Breast epithelium (tissue), 4 donors: Measurements from ENCODE around the gene C18orf32. TPM values are rescaled to one million over a fixed set of nuclear protein-coding genes. Genes with fewer than 3 reads are reported as not detected.

Experiments
- DNase-seq, 2 donors: peaks; one replicate each; pipeline ENCODE4 v3.0.0-alpha.2; 2019; ENCODE audit warnings: low spot score in 2 of 2
- H3K27ac ChIP-seq, 2 donors: fragments of 200-600 bp; sonication (generic) in 1 of 2; one replicate each; pipeline ENCODE4 v1.5.1; 2016 to 2019; ENCODE audit warnings: mild to moderate bottlenecking in 1 of 2
- H3K27me3 ChIP-seq, 2 donors: fragments of 200-600 bp; sonication (generic) in 1 of 2; one replicate each; pipeline versions ENCODE4 v1.5.1 to v1.6.0; 2017 to 2019; ENCODE audit warnings: control low read depth in 1 of 2, mild to moderate bottlenecking in 1 of 2
- H3K36me3 ChIP-seq: fragments of 200-600 bp; one replicate; pipeline ENCODE4 v1.5.1; 2019
- H3K4me1 ChIP-seq, 2 donors: fragments of 200-600 bp; sonication (generic); one replicate each; pipeline ENCODE4 v1.5.1; 2016 to 2019; ENCODE audit warnings: control low read depth in 1 of 2
- H3K4me3 ChIP-seq, 3 donors: fragments of 200-600 bp; sonication (generic); 1 replicate in 2 of 3; 2 replicates in 1 of 3; pipeline ENCODE4 v1.5.1; 2016 to 2019; ENCODE audit warnings: mild to moderate bottlenecking in 3 of 3, moderate library complexity in 2 of 3
- H3K9me3 ChIP-seq, 2 donors: fragments of 200-600 bp; sonication (generic) in 1 of 2; one replicate each; pipeline ENCODE4 v1.5.1; 2016 to 2019; ENCODE audit warnings: control low read depth in 1 of 2
- POLR2A ChIP-seq: fragments of 450-650 bp; IDR thresholded peaks from one replicate; pipeline ENCODE4 v1.6.1; 2016; ENCODE audit warnings: antibody characterized with exemption, mild to moderate bottlenecking, moderate library complexity
- POLR2AphosphoS5 ChIP-seq, 3 donors: sonication (generic); formaldehyde crosslinking; IDR thresholded peaks; one replicate each; pipeline ENCODE4 v1.6.1; 2017; ENCODE audit warnings: antibody characterized with exemption in 3 of 3
- intact Hi-C: fragments of 100-400 bp; cut with DNase I; formaldehyde crosslinking; loops from one replicate; pipeline ENCODE4 v1.15.1; 2023; ENCODE audit warnings: low total_unique reads
- total RNA-seq, 3 donors: library from RNA; depleted of rRNA; stranded (reverse); fragments of >200 nt; gene quantifications; one replicate each; pipeline ENCODE4 v1.1.0, GENCODE V29; 2016
- TF ChIP-seq, protein P1 (sequence below), 3 donors: fragments of 450-650 bp; IDR thresholded peaks; one replicate each; pipeline ENCODE4 v1.5.1; 2016 to 2017; ENCODE audit warnings: antibody characterized with exemption in 3 of 3, mild to moderate bottlenecking in 3 of 3, moderate library complexity in 3 of 3

Gene C18orf32
- 10 to 100 TPM; 25.8 to 31.1 (median 28.5) TPM for total RNA-seq

DNA sequence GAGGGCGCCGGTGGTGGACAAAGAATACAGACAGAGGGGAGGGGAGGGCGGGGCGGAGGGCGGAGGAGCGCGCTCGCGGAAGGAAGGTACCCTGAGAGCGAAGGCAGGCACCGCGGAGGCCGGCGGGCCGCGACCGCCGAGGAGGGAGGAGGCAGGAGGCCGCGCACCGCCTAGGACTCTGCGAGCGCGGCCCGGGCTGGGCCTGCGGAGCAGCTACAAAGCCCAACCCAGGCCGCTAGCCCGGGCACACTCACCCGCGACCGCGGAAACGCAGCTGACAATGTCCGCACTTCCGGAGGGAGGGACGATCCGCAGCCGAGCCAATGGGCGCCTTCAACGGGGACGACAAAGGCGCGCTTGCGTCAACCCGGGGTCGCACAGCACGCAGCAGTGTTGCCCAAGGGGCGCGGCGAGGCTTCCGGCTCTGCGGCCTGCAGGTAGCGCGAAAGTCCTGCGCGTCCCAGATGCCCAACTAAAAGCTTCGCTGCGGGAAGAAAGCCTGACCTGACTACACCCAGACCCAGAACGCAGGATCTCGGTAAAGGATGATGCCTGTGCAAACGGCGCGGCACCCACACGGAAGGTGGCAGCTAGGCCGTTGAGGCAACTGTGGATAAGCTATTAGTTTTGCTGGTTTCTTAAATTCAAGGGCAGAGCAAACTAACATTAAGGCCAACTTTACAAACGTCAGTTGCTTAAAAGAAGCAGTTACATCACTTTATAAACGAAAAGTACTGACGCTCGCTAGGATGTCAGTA lies at the start of gene C18orf32:
C18orf32 (minus strand) TSS at position 282 of the 758 bp plus-strand sequence. CDS start 3,486 bp downstream, outside the sequence.
- no peaks in the 10 kb centered on the region for H3K36me3 ChIP-seq

DNA sequence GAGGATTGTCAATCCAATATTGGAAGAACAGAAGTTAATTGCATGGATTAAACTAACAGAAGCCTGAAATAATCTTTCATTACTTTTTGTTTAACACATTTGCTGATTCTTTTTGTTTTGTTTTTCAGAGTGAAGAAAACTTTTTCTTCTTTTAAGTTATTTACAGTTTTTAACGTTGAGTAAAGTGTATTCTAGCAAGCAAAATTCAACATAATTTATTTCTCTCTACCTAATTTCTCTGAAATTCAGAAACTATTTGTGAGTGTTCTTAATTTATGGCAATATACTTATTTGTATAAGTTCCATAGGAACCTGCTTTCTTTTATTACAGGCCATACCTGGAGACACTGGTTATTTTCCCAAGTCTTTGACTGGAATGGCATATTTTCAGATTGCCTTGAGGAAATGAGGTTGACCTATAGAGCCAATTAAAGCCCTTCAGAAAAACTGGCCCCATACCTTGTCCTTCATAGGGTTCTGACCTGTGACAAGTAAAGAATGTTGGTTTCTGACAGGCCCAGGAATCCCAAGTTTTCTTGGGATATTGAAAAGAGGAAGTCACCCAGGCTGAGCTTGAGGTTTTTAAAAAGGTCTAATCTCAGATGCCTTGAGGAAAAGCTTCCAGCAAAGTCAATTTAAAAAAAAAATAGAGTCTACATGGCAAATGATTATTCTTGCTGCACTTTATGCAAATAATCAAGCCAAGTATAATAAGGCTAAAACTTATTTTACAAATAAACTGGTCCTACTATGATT lies 48.0 kb upstream of the C18orf32 start:
- Histone ChIP-seq H3K4me1 (no peaks in the 10 kb centered on the region), H3K4me3 (no peak overlapping the region), H3K36me3 (no peaks in the 10 kb centered on the region), H3K27me3 (no peaks in the 10 kb centered on the region), H3K27ac (no peak overlapping the region), H3K9me3 (no peaks in the 10 kb centered on the region)
- intact Hi-C loops: no loop called here
- no peak for TF ChIP-seq POLR2A
- no peak for TF ChIP-seq POLR2AphosphoS5 (IDR thresholded peaks at IDR 0.05)
- TF ChIP-seq, protein P1, sequence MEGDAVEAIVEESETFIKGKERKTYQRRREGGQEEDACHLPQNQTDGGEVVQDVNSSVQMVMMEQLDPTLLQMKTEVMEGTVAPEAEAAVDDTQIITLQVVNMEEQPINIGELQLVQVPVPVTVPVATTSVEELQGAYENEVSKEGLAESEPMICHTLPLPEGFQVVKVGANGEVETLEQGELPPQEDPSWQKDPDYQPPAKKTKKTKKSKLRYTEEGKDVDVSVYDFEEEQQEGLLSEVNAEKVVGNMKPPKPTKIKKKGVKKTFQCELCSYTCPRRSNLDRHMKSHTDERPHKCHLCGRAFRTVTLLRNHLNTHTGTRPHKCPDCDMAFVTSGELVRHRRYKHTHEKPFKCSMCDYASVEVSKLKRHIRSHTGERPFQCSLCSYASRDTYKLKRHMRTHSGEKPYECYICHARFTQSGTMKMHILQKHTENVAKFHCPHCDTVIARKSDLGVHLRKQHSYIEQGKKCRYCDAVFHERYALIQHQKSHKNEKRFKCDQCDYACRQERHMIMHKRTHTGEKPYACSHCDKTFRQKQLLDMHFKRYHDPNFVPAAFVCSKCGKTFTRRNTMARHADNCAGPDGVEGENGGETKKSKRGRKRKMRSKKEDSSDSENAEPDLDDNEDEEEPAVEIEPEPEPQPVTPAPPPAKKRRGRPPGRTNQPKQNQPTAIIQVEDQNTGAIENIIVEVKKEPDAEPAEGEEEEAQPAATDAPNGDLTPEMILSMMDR (IDR thresholded peaks at IDR 0.05): no peak
- no peak for DNase-seq

More for the DNA sequence above, at the start of gene C18orf32:
- no peaks in the 10 kb centered on the region for H3K4me1 ChIP-seq
- intact Hi-C loops: no loop called here
- DNase-seq: peak; percentile 82 to 93
- H3K4me3 ChIP-seq: peak within 1 kb of the TSS; percentile 61 to 70 (median 67)
- H3K27me3 ChIP-seq: no peaks in the 10 kb centered on the region
- TF ChIP-seq, protein P1 (IDR thresholded peaks at IDR 0.05): no peak
- peak; percentile 86 to 96 (median 92) for TF ChIP-seq POLR2AphosphoS5 (IDR thresholded peaks at IDR 0.05)
- TF ChIP-seq POLR2A: peak; percentile 88
- no peaks in the 10 kb centered on the region for H3K9me3 ChIP-seq
- peak within 1 kb of the TSS; percentile 88 to 91 for H3K27ac ChIP-seq

DNA sequence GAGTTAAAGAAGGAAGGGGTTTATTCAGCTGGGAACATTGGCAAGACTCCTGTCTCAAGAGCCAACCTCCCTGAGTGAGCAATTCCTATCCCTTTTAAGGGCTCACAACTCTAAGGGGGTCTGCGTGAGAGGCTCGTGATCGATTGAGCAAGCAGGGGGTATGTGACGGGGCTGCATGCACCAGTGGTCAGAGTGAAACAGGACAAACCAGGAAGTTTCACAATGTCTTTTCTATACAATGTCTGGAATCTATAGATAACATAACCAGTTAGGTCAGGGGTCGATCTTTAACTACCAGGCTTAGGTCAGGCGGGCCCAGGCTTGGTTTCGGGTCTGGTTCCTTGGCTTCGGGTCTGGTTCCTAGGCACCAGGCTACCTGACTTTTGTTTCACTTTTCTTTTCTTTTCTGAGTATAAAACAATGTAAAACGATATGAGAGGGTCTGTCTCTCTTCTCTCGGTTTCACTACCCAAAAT lies 44.7 kb upstream of the C18orf32 start:
- no peak overlapping the region for H3K4me3 ChIP-seq
- H3K4me1 ChIP-seq: no peaks in the 10 kb centered on the region
- TF ChIP-seq POLR2A (no peak), POLR2AphosphoS5 (IDR thresholded peaks at IDR 0.05) (no peak)
- TF ChIP-seq, protein P1 (IDR thresholded peaks at IDR 0.05): no peak
- no peaks in the 10 kb centered on the region for H3K9me3 ChIP-seq
- no peaks in the 10 kb centered on the region for H3K36me3 ChIP-seq
- no peak overlapping the region for H3K27ac ChIP-seq
- intact Hi-C loops: no loop called here
- no peak for DNase-seq
- H3K27me3 ChIP-seq: no peaks in the 10 kb centered on the region

DNA sequence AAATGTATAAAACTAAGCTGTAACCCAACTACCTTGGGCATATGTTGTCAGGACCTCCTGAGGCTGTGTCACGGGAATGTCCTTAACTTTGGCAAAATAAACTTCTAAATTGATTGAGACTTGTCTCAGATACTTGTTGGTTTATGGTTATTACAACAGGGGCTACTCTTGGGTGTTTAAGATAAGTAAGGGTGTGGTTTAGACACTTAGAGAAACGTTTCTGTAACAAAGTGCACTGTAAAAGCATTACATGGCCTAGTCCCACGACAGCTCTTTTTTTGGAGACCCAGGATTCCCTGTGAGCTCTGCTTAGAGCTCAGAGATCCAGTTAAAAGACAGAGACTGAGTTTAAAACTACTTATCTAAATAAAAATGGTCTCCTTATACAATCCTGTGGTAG lies 42.6 kb upstream of the C18orf32 start:
- no peak for TF ChIP-seq POLR2AphosphoS5 (IDR thresholded peaks at IDR 0.05)
- TF ChIP-seq, protein P1 (IDR thresholded peaks at IDR 0.05): no peak
- TF ChIP-seq POLR2A: no peak
- H3K4me3 ChIP-seq: no peak overlapping the region
- no peaks in the 10 kb centered on the region for H3K36me3 ChIP-seq
- no peaks in the 10 kb centered on the region for H3K4me1 ChIP-seq
- H3K27me3 ChIP-seq: no peaks in the 10 kb centered on the region
- intact Hi-C loops: no loop called here
- no peak overlapping the region for H3K27ac ChIP-seq
- DNase-seq: no peak
- no peaks in the 10 kb centered on the region for H3K9me3 ChIP-seq
